Smooth muscle cell (in vitro differentiated cells): ENCODE measurements around the gene ITGAE. TPM values are rescaled to one million over a fixed set of nuclear protein-coding genes. Genes with fewer than 3 reads are reported as not detected.

Experiments used
- DNase-seq: peaks from one replicate; lab custom pipeline; 2025; ENCODE audit not compliant: unreplicated experiment; lab: John Stamatoyannopoulos, UW
- H2AFZ ChIP-seq: fragments of 200-600 bp; sonication (generic); 2 replicates; pipeline ENCODE4 v1.6.0; 2016; ENCODE audit warnings: antibody characterized with exemption, low read depth, mild to moderate bottlenecking
- H3F3A ChIP-seq: fragments of 200-600 bp; sonication (generic); 2 replicates; pipeline ENCODE4 v1.6.0; 2017; ENCODE audit warnings: antibody characterized with exemption, low read depth
- H3K27ac ChIP-seq: fragments of 200-600 bp; sonication (generic); 2 replicates; pipeline ENCODE4 v1.5.1; 2016; ENCODE audit warnings: low read depth, mild to moderate bottlenecking
- H3K27me3 ChIP-seq: fragments of 200-600 bp; sonication (generic); 2 replicates; pipeline ENCODE4 v1.6.1; 2016; ENCODE audit warnings: low read depth, mild to moderate bottlenecking
- H3K36me3 ChIP-seq: fragments of 200-600 bp; sonication (generic); 2 replicates; pipeline ENCODE4 v1.5.1; 2016; ENCODE audit warnings: low read depth
- H3K4me1 ChIP-seq: fragments of 200-600 bp; sonication (generic); 2 replicates; pipeline ENCODE4 v1.5.1; 2016; ENCODE audit warnings: low read depth
- H3K4me2 ChIP-seq: fragments of 200-600 bp; sonication (generic); 2 replicates; pipeline ENCODE4 v1.6.0; 2016; ENCODE audit warnings: mild to moderate bottlenecking
- H3K4me3 ChIP-seq: fragments of 200-600 bp; sonication (generic); 2 replicates; pipeline ENCODE4 v1.5.1; 2016; ENCODE audit warnings: mild to moderate bottlenecking
- H3K79me2 ChIP-seq: fragments of 200-600 bp; sonication (generic); 2 replicates; pipeline ENCODE4 v1.6.0; 2016; ENCODE audit warnings: low read depth, mild to moderate bottlenecking
- H3K9ac ChIP-seq: fragments of 200-600 bp; sonication (generic); 2 replicates; pipeline ENCODE4 v1.6.0; 2016; ENCODE audit warnings: low read depth
- H3K9me3 ChIP-seq: fragments of 200-600 bp; sonication (generic); replicated peaks from 2 replicates; pipeline ENCODE4 v1.5.1; 2016; ENCODE audit warnings: low read depth
- H4K20me1 ChIP-seq: fragments of 200-600 bp; sonication (generic); 2 replicates; pipeline ENCODE4 v1.6.0; 2016; ENCODE audit warnings: low read depth
- CTCF ChIP-seq: fragments of 200-600 bp; sonication (generic); IDR thresholded peaks from 2 replicates; pipeline ENCODE4 v1.5.1; 2017; ENCODE audit warnings: borderline replicate concordance, mild to moderate bottlenecking, antibody characterized with exemption; ENCODE audit not compliant: insufficient read depth, poor library complexity, severe bottlenecking
- WGBS: methylation state at CpG from one replicate; pipeline ENCODE4 v1.1.7; 2016; ENCODE audit warnings: low lambda C conversion rate; 5-methylcytosine and 5-hydroxymethylcytosine counted together
- polyA plus RNA-seq: library from polyadenylated mRNA; unstranded; fragments of >200 nt; fragmentation: Nextera tagmentation; extraction: Ambion mirVana; gene quantifications from 2 replicates; pipeline ENCODE4 v1.2.1, GENCODE V29; 2016
- total RNA-seq: library from RNA; depleted of rRNA; stranded (reverse); fragments of >200 nt; gene quantifications from 2 replicates; pipeline ENCODE4 v1.2.3, GENCODE V29; 2014

ITGAE gene
- total and polyA plus RNA-seq, 2 experiments from 2014 or later, result 43.8 to 66.7 TPM

- peaks cover 26% of the 10 kb centered on the region for H3K79me2 ChIP-seq
- no peaks in the 10 kb centered on the region for H3K9me3 ChIP-seq
- no peaks in the 10 kb centered on the region for H3K36me3 ChIP-seq
- peak overlapping the region; percentile 88 for H3K9ac ChIP-seq
- peak overlapping the region; percentile 80 for H2AFZ ChIP-seq
- DNase-seq, result no peak
- H3K27me3 ChIP-seq, result no peaks in the 10 kb centered on the region
- H3K4me1 ChIP-seq, result peaks cover 23% of the 10 kb centered on the region
- peaks cover 4% of the 10 kb centered on the region for H3F3A ChIP-seq
- 55% methylated on average over 6 of the region's 6 CpGs for WGBS
- H3K27ac ChIP-seq, result peak overlapping the region; percentile 74
- H3K4me3 ChIP-seq, result peak overlapping the region; percentile 80
- peak overlapping the region; percentile 92 for H3K4me2 ChIP-seq
- H4K20me1 ChIP-seq, result peaks cover 11% of the 10 kb centered on the region
- TF ChIP-seq CTCF, result no peak
These were observed 78.3 kb downstream of the ITGAE start for GRCh38 chr17:3722716-3723115.

- peaks cover 4% of the 10 kb centered on the region for H3F3A ChIP-seq
- peaks cover 16% of the 10 kb centered on the region for H3K79me2 ChIP-seq
- H3K36me3 ChIP-seq, result peaks cover 16% of the 10 kb centered on the region
- H3K4me3 ChIP-seq, result no peak overlapping the region
- peak overlapping the region; percentile 45 for H3K4me2 ChIP-seq
- peak overlapping the region; percentile 77 for H3K27ac ChIP-seq
- H3K9ac ChIP-seq, result no peak overlapping the region
- DNase-seq, result no peak
- peaks cover 16% of the 10 kb centered on the region for H3K4me1 ChIP-seq
- no peaks in the 10 kb centered on the region for H3K27me3 ChIP-seq
- TF ChIP-seq CTCF, result no peak
- H2AFZ ChIP-seq, result no peak overlapping the region
- H4K20me1 ChIP-seq, result peaks cover 11% of the 10 kb centered on the region
- no peaks in the 10 kb centered on the region for H3K9me3 ChIP-seq
These were observed 81.7 kb downstream of the ITGAE start for GRCh38 chr17:3719265-3719664.

GRCh38 chr17:3718201-3718600 is 82.8 kb downstream of the ITGAE start:
- TF ChIP-seq CTCF, result no peak
- H3K4me2 ChIP-seq, result peak overlapping the region; percentile 40
- H3F3A ChIP-seq, result peaks cover 4% of the 10 kb centered on the region
- peak overlapping the region; percentile 65 for H3K27ac ChIP-seq
- WGBS, result 76% methylated on average over 4 of the region's 4 CpGs
- peaks cover 15% of the 10 kb centered on the region for H3K79me2 ChIP-seq
- no peak for DNase-seq
- no peak overlapping the region for H2AFZ ChIP-seq
- H3K27me3 ChIP-seq, result no peaks in the 10 kb centered on the region
- peaks cover 16% of the 10 kb centered on the region for H3K36me3 ChIP-seq
- H4K20me1 ChIP-seq, result peaks cover 11% of the 10 kb centered on the region
- peaks cover 16% of the 10 kb centered on the region for H3K4me1 ChIP-seq
- no peaks in the 10 kb centered on the region for H3K9me3 ChIP-seq
- no peak overlapping the region for H3K9ac ChIP-seq
- no peak overlapping the region for H3K4me3 ChIP-seq

GRCh38 chr17:3715296-3715695 is 85.7 kb downstream of the ITGAE start:
- Histone ChIP-seq H3K4me1 (peaks cover 8% of the 10 kb centered on the region), H3K27me3 (no peaks in the 10 kb centered on the region), H3K4me3 (no peak overlapping the region), H3K9ac (no peak overlapping the region), H3K79me2 (no peaks in the 10 kb centered on the region), H3K36me3 (peaks cover 16% of the 10 kb centered on the region), H3F3A (no peaks in the 10 kb centered on the region), H3K4me2 (no peak overlapping the region), H3K27ac (no peak overlapping the region), H3K9me3 (no peaks in the 10 kb centered on the region), H2AFZ (no peak overlapping the region), H4K20me1 (peaks cover 10% of the 10 kb centered on the region)
- 88% methylated on average over 8 of the region's 8 CpGs for WGBS
- no peak for TF ChIP-seq CTCF
- no peak for DNase-seq
